ENCODE measurements around the gene GAPDH. TPM values are rescaled to one million over a fixed set of nuclear protein-coding genes. Genes with fewer than 3 reads are reported as not detected.

Gene GAPDH
- total RNA-seq, 1 donor from 2014 or later: 1,775 TPM

GRCh38 chr12:6529291-6529737 lies 5.0 kb upstream of the GAPDH start:
- H3K36me3 Mint-ChIP-seq (ENCODE audit: unreplicated experiment): peaks cover 52% of the 10 kb centered on the region
- H3K4me3 Mint-ChIP-seq (ENCODE audit: unreplicated experiment): no peak overlapping the region

GRCh38 chr12:6530576-6531260 lies 3.6 kb upstream of the GAPDH start:
- Mint-ChIP-seq H3K27ac (ENCODE audit: unreplicated experiment) (peak overlapping the region; percentile 63), H3K9me3 (ENCODE audit: unreplicated experiment) (no peaks in the 10 kb centered on the region), H3K36me3 (ENCODE audit: unreplicated experiment) (peaks cover 40% of the 10 kb centered on the region), H3K27me3 (ENCODE audit: unreplicated experiment) (no peaks in the 10 kb centered on the region), H3K4me3 (ENCODE audit: unreplicated experiment) (no peak overlapping the region), H3K4me1 (ENCODE audit: unreplicated experiment) (peaks cover 29% of the 10 kb centered on the region)
- no peak for DNase-seq (ENCODE audit: extremely low spot score, unreplicated experiment)
- no peak for TF ChIP-seq CTCF (IDR thresholded peaks at IDR 0.05)

More at GRCh38 chr12:6529291-6529737, 5.0 kb upstream of the GAPDH start:
- no peaks in the 10 kb centered on the region for H3K27me3 Mint-ChIP-seq (ENCODE audit: unreplicated experiment)
- peak overlapping the region; percentile 14 for H3K27ac Mint-ChIP-seq (ENCODE audit: unreplicated experiment)
- no peaks in the 10 kb centered on the region for H3K9me3 Mint-ChIP-seq (ENCODE audit: unreplicated experiment)
- DNase-seq (ENCODE audit: extremely low spot score, unreplicated experiment): no peak
- H3K4me1 Mint-ChIP-seq (ENCODE audit: unreplicated experiment): peaks cover 22% of the 10 kb centered on the region
- no peak for TF ChIP-seq CTCF (IDR thresholded peaks at IDR 0.05)

- TF ChIP-seq CTCF (IDR thresholded peaks at IDR 0.05): no peak
- no peak for DNase-seq (ENCODE audit: extremely low spot score, unreplicated experiment)
- Mint-ChIP-seq H3K4me1 (ENCODE audit: unreplicated experiment) (peaks cover 42% of the 10 kb centered on the region), H3K9me3 (ENCODE audit: unreplicated experiment) (no peaks in the 10 kb centered on the region), H3K27me3 (ENCODE audit: unreplicated experiment) (no peaks in the 10 kb centered on the region), H3K4me3 (ENCODE audit: unreplicated experiment) (peak overlapping the region; percentile 90), H3K27ac (ENCODE audit: unreplicated experiment) (peak overlapping the region; percentile 97), H3K36me3 (ENCODE audit: unreplicated experiment) (peaks cover 36% of the 10 kb centered on the region)
These were observed 2.0 kb upstream of the GAPDH start for GRCh38 chr12:6532051-6532926.

GRCh38 chr12:6532927-6533652 lies 1.2 kb upstream of the GAPDH start:
- no peak for TF ChIP-seq CTCF (IDR thresholded peaks at IDR 0.05)
- DNase-seq (ENCODE audit: extremely low spot score, unreplicated experiment): peak; percentile 89
- H3K27ac Mint-ChIP-seq (ENCODE audit: unreplicated experiment): peak overlapping the region; percentile 97
- H3K27me3 Mint-ChIP-seq (ENCODE audit: unreplicated experiment): no peaks in the 10 kb centered on the region
- H3K4me1 Mint-ChIP-seq (ENCODE audit: unreplicated experiment): peaks cover 47% of the 10 kb centered on the region
- peaks cover 33% of the 10 kb centered on the region for H3K36me3 Mint-ChIP-seq (ENCODE audit: unreplicated experiment)
- H3K9me3 Mint-ChIP-seq (ENCODE audit: unreplicated experiment): no peaks in the 10 kb centered on the region
- H3K4me3 Mint-ChIP-seq (ENCODE audit: unreplicated experiment): peak overlapping the region; percentile 90
